ENCODE results near the gene CYFIP2.

DNA sequence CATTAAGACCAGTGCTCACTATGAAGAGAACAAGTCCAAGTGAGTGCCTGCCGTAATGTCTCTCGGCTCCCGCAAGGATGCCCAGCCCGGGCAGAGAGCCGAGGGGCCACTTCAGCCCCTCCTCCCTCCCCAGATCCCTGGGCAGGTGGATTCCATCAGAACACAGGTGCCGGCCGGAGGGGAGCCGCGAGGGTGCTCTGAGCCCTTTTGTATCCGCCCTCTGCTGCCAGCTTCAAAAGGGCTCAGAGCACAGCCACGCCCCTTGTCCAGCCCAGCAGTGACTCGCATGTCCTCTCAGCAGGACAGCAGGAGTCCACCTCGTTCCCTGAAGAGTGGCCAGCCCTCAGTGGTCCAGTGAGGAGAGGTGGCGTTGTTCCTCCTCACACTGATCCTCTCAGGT lies 43.9 kb downstream of the CYFIP2 start:
- TF ChIP-seq, protein P1, sequence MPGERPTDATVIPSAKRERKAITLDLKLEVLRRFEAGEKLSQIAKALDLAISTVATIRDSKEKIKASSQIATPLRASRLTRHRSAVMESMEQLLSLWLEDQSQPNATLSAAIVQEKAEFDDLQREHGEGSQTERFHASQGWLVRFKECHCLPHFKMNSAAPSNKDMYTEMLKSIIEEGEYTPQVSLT (CRISPR knock-in tag; IDR thresholded peaks at IDR 0.05; ENCODE audit: borderline replicate concordance, low read depth): no peak
- TF ChIP-seq IRF2 (CRISPR knock-in tag; IDR thresholded peaks at IDR 0.05) (no peak), MEIS2 (CRISPR knock-in tag; IDR thresholded peaks at IDR 0.05) (no peak), EZH2 (conservative IDR thresholded peaks at IDR 0.05; ENCODE audit: low read depth, low read length) (no peak), MXI1 (IDR thresholded peaks at IDR 0.05; ENCODE audit: borderline replicate concordance, low read depth, low read length) (no peak), EP300 (IDR thresholded peaks at IDR 0.05; ENCODE audit: low read depth in 2 of 2, low read length in 2 of 2) (no peak), EP300 (CRISPR knock-in tag; IDR thresholded peaks at IDR 0.05; ENCODE audit: borderline replicate concordance) (no peak)
- TF ChIP-seq, protein P2, sequence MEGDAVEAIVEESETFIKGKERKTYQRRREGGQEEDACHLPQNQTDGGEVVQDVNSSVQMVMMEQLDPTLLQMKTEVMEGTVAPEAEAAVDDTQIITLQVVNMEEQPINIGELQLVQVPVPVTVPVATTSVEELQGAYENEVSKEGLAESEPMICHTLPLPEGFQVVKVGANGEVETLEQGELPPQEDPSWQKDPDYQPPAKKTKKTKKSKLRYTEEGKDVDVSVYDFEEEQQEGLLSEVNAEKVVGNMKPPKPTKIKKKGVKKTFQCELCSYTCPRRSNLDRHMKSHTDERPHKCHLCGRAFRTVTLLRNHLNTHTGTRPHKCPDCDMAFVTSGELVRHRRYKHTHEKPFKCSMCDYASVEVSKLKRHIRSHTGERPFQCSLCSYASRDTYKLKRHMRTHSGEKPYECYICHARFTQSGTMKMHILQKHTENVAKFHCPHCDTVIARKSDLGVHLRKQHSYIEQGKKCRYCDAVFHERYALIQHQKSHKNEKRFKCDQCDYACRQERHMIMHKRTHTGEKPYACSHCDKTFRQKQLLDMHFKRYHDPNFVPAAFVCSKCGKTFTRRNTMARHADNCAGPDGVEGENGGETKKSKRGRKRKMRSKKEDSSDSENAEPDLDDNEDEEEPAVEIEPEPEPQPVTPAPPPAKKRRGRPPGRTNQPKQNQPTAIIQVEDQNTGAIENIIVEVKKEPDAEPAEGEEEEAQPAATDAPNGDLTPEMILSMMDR (CRISPR knock-in tag; IDR thresholded peaks at IDR 0.05): no peak
- TF ChIP-seq, protein P3, sequence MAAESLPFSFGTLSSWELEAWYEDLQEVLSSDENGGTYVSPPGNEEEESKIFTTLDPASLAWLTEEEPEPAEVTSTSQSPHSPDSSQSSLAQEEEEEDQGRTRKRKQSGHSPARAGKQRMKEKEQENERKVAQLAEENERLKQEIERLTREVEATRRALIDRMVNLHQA (CRISPR knock-in tag; IDR thresholded peaks at IDR 0.05): no peak
